ENCODE measurements around the gene EML6.

DNA sequence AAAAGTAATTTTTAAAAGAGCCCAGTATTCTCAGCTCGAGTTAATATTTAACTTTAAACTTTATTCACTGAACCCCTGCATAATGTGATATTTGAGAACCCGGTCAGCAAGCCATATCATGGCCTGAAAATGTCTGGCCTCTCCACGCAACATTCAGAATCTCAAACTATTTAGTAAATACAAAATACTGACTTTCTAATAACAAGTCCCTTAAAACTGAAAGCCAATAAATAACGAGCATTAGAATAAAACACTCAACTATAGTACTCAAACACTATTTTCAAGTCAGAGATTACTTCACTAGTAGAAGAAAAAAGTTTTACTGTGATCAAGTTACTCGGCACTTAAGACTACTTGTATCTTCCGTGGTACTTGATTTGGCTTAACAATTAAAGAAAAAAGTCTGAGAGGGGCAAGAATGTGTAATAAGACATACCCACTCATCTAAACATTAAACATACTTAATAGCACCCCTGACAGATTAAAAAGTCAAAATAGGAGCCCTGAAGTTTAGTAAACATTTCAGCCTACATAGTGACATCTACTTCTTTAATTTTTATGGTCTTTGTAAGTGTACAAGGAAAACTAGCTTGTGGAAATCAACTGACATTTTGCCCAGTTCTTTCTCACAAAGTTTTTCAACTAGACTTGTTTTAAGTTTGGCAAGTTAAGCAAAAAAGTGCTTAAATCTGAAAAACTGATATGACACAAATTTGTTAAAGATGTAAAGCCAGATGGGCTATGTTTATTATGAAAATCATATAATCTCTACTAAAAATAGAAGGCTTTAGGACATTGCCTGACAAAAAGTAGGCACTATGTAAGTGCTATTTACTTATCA, 288.6 kb downstream of the EML6 start:
- TF ChIP-seq, protein P1, sequence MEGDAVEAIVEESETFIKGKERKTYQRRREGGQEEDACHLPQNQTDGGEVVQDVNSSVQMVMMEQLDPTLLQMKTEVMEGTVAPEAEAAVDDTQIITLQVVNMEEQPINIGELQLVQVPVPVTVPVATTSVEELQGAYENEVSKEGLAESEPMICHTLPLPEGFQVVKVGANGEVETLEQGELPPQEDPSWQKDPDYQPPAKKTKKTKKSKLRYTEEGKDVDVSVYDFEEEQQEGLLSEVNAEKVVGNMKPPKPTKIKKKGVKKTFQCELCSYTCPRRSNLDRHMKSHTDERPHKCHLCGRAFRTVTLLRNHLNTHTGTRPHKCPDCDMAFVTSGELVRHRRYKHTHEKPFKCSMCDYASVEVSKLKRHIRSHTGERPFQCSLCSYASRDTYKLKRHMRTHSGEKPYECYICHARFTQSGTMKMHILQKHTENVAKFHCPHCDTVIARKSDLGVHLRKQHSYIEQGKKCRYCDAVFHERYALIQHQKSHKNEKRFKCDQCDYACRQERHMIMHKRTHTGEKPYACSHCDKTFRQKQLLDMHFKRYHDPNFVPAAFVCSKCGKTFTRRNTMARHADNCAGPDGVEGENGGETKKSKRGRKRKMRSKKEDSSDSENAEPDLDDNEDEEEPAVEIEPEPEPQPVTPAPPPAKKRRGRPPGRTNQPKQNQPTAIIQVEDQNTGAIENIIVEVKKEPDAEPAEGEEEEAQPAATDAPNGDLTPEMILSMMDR (IDR thresholded peaks at IDR 0.05): no peak
- TF ChIP-seq POLR2A (IDR thresholded peaks at IDR 0.05): no peak
